AG04449 (cell line): ENCODE data around the gene COLEC11.
"Not testable (repeated sequence)": the region's sequence is repeated elsewhere in the genome, so short reads cannot be mapped to it uniquely, and the experiment has no call there.

Experiments
- CTCF ChIA-PET: fragments of 350-600 bp; formaldehyde crosslinking; extraction: SDS; loops from one replicate; lab custom pipeline; 2021; ENCODE audit warnings: antibody characterized with exemption; lab: Yijun Ruan, JAX
- POLR2A ChIA-PET: fragments of 400-600, 350-600 bp; formaldehyde crosslinking; extraction: SDS; loops from one replicate; lab custom pipeline; 2020; ENCODE audit warnings: antibody characterized with exemption, inconsistent platforms; lab: Yijun Ruan, JAX
- DNase-seq: peaks from one replicate; pipeline ENCODE4 v3.0.0-alpha.2; 2010; ENCODE audit warnings: low read depth, low spot score
- H3K4me3 ChIP-seq: 2 replicates; pipeline ENCODE4 v1.5.1; 2011; ENCODE audit warnings: low read depth, mild to moderate bottlenecking, control low read depth, low read length
- CTCF ChIP-seq: IDR thresholded peaks from one replicate; pipeline ENCODE4 v1.5.1; 2011; ENCODE audit warnings: mild to moderate bottlenecking, moderate library complexity, low read length, control low read depth, inconsistent platforms; ENCODE audit not compliant: insufficient read depth; ENCODE audit errors: missing control alignments

The COLEC11 gene

GRCh38 chr2:3558205-3559014 lies 36.5 kb upstream of the COLEC11 start, which contains the start of gene RNASEH1:
Gene RNASEH1, minus strand, starts transcription at chr2:3558333. Its CDS starts 73 bp downstream, at chr2:3558260.
- DNase-seq, result peak; percentile 93
- CTCF ChIA-PET, result interaction anchor here (0.6 to 2.6 kb wide), 7 partner anchors 10 to 134 kb away, joined by 3 to 7 read pairs (median 3); no protein-coding TSS in a partner anchor
- POLR2A ChIA-PET, result interaction anchor here (0.6 to 1.8 kb wide), 11 partner anchors 12 to 172 kb away, joined by 3 to 10 read pairs (median 4); partner anchors contain the start of gene RPS7
- TF ChIP-seq CTCF, result no peak
- peak within 1 kb of the TSS; percentile 91 for H3K4me3 ChIP-seq

DNA sequence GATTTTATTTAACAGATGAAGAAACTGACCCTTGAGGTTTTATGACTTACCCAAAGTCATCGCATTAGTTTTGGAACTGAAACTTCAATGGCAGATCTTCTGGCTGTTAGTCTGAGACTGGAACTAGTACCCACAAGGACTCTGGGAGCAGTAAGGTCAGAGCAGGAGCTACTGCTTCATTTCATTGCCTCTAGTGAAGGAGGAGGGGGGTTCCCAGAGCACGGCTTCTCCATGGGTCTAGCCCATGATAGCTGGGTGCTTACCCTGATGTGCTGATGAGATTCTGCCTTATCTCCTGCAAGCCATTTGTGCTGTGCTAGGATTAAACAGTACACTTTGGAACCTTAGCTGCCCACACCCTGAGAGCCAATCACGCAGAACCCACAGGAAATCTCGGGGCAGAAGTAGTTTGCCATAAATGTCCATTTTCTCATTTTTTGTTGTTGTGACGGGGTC lies 31.4 kb upstream of the COLEC11 start:
- no peak overlapping the region for H3K4me3 ChIP-seq
- ChIA-PET CTCF (no interaction called here), POLR2A (no interaction called here)
- no peak for DNase-seq
- no peak for TF ChIP-seq CTCF

- DNase-seq, result no peak
- POLR2A ChIA-PET, result no interaction called here
- H3K4me3 ChIP-seq, result no peak overlapping the region
- CTCF ChIA-PET, result no interaction called here
- TF ChIP-seq CTCF, result no peak
Observed at GRCh38 chr2:3565117-3565516, 29.8 kb upstream of the COLEC11 start.

DNA sequence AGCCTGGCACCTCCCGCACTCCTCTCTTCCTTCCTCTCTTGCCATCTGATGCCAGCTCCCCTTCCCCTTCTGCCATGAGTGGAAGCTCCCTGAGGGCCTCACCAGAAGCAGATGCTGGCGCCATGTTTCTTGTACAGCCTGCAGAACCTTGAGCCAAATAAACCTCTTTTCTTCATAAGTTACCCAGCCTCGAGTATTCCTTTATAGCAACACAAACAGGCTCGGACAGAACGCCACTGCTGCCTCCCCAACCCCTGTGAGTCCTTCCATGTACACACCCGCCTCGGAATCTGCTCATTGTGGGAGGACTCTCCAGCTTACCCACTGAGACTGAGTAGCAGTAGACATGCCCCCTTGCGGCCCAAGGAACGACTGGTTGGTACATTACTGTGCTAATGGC lies 28.1 kb upstream of the COLEC11 start:
- DNase-seq, result no peak
- CTCF ChIA-PET, result no interaction called here
- POLR2A ChIA-PET, result no interaction called here
- H3K4me3 ChIP-seq, result no peak overlapping the region
- TF ChIP-seq CTCF, result no peak

DNA sequence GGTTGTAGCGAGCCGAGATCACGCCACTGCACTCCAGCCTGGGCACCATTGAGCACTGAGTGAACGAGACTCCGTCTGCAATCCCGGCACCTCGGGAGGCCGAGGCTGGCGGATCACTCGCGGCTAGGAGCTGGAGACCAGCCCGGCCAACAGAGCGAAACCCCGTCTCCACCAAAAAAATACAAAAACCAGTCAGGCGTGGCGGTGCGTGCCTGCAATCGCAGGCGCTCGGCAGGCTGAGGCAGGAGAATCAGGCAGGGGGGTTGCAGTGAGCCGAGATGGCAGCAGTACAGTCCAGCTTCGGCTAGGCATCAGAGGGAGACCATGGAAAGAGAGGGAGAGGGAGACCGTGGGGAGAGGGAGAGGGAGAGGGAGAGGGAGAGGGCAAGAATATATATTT lies 25.3 kb upstream of the COLEC11 start:
- DNase-seq, POLR2A ChIA-PET, CTCF ChIA-PET, H3K4me3 ChIP-seq: not testable (repeated sequence)

GRCh38 chr2:3571284-3571683 lies 23.6 kb upstream of the COLEC11 start:
- ChIA-PET CTCF (no interaction called here), POLR2A (no interaction called here)
- H3K4me3 ChIP-seq, result no peak overlapping the region
- DNase-seq, result no peak
- no peak for TF ChIP-seq CTCF

DNA sequence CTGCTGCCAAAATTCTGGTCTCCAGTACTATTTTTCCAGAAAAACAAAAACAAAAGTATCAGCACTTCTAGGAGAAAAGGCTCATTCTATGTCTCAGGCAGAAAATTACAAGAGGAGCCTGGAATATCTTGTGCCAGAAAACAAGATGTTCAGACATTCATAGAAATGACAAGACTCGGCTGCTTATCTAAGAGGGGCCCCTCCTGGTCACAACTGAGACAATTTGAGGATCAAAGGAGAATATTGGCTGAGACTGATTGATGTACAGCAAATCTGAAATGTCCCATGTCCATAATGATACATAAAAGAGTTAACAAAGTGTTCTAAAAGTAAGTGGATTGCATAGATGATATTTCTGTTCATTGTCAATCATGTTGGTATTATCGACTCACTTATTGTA lies 22.3 kb upstream of the COLEC11 start:
- no peak overlapping the region for H3K4me3 ChIP-seq
- TF ChIP-seq CTCF, result no peak
- ChIA-PET CTCF (interaction anchor here (1.4 kb wide), 1 partner anchor 48 kb away, joined by 3 read pairs; no protein-coding TSS in a partner anchor), POLR2A (no interaction called here)
- DNase-seq, result no peak
